ENCODE results near the gene ANGPTL4.
"Not testable (repeated sequence)": the region's sequence is repeated elsewhere in the genome, so short reads cannot be mapped to it uniquely, and the experiment has no call there.

Gene ANGPTL4

DNA sequence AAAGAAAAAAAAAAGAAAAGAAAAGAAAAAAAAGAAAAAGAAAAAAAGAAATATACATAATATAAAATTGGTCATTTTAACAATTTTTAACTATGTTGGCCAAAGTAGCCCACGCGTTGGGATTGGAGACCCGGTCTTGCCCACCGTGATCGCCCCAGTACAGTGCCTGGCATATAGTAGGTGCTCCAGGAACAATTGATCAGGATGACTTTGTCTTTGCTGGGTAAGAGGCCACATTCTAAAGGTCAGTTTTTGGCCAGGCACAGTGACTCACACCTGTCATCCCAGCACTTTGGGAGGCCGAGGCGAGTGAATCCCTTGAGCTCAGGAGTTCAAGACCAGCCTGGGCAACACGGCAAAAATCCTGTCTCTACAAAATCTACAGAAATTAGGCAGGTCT lies 3.8 kb upstream of the ANGPTL4 start:
- in situ Hi-C loops (cut with HindIII; ENCODE audit: low sequenced_read_pairs), result no loop called here

DNA sequence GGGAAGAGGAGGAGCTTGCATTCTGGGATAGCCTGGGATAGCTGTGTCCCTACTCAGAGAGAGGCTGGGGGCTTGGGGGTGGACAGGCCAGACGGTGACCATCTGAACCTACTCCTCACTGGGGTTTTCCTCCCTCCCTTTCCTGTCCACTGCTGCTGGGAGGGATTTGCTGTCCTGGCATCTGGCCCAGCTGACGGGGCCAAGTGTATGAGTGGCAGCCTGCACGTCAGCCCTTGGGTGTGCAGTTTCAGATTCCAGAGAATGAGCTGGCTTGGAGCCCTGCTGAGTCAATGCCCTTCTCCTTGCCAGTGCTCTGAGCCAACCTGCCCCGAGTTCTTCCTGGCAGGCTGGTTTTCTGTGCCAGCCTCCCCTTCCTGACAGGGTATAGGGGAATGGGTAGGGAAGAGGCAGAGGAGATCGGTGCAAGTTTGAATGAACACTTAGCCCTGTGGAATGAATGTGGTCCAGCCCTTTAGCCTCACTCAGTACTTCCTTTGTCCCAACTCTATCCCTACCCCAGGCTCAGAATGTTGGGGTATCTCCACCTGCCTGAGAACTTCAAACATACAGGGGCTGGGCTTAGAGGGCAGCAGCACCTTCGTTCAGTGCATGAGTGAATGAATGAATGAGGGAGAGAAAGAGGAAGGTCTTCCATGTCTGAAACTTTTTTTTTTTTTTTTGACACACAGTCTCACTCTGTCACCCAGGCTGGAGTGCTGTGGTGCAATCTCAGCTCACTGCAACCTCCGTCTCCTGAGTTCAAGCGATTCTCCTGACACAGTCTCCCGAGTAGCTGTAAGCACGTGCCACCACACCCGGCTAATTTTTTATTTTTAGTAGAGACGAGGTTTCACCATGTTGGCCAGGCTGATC lies 1.8 kb upstream of the ANGPTL4 start:
- in situ Hi-C loops (cut with HindIII; ENCODE audit: low sequenced_read_pairs), result no loop called here

DNA sequence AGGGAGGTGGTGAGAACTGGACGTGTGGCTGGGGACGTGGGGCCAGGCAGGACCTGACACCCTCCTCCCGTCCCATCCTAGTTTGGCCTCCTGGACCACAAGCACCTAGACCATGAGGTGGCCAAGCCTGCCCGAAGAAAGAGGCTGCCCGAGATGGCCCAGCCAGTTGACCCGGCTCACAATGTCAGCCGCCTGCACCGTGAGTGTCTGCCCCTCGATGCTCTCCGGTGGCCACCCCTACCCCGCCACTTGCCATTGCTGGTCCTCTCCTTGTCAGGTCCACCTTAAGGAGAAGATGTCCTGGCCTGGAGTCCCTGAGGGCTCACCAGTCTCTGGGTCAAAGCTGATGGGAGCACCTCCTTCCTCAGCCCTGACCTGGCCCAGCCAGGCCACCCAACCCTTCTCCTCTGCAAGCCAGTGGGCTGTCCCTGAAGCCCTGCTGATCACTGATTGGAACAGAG lies 2.2 kb downstream of the ANGPTL4 start:
- in situ Hi-C loops (cut with HindIII; ENCODE audit: low sequenced_read_pairs), result no loop called here

DNA sequence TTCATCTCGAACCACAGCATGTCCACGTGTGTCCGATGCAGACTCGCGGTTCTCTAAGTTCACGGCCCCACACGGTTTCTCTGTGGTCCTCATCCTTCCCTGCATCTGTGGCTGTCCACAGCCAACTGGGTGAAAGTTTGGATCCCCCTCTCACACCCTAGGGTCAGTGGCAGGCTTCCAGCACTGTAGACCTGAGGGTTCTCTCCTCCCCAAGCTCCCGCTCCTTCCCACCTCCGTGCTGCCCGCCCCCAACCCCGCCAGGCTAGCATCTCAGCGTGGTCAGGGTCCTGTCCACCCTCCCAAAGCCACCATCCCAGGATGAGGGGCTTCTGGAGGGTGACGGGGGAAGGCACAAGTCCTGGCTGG lies 3.0 kb downstream of the ANGPTL4 start:
- in situ Hi-C loops (cut with HindIII; ENCODE audit: low sequenced_read_pairs), result no loop called here

DNA sequence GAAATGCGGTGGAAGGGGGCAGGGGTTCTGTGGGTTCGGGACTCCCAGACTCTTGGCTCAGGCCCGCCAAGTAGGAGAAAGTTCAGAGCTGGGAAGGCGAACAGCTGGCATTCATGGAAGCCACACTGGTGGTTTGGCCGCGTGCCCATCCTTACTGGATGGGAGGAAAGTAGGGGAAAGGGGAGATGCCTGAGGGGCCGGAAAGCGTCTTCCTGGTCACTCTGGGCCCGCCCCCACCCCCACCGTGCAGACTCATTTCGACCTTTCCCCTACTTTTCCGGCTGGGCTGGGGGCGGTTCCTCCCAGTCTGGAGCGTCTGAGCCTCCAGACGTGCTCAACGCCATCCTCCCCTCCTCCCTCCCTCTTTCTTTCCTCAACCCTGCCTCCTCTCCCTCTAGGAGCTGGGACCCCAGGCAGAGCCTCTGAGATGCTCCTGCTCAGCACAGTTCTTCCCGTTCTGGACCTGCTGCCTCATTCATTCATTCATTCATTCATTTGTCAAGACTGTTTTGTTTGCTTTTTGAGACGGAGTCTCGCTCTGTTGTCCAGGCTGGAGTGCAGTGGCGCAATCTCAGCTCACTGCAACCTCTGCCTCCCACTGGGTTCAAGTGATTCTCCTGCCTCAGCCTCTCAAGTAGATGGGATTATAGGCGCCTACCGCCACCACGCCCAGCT lies 3.5 kb downstream of the ANGPTL4 start:
- in situ Hi-C loops (cut with HindIII; ENCODE audit: low sequenced_read_pairs), result no loop called here

DNA sequence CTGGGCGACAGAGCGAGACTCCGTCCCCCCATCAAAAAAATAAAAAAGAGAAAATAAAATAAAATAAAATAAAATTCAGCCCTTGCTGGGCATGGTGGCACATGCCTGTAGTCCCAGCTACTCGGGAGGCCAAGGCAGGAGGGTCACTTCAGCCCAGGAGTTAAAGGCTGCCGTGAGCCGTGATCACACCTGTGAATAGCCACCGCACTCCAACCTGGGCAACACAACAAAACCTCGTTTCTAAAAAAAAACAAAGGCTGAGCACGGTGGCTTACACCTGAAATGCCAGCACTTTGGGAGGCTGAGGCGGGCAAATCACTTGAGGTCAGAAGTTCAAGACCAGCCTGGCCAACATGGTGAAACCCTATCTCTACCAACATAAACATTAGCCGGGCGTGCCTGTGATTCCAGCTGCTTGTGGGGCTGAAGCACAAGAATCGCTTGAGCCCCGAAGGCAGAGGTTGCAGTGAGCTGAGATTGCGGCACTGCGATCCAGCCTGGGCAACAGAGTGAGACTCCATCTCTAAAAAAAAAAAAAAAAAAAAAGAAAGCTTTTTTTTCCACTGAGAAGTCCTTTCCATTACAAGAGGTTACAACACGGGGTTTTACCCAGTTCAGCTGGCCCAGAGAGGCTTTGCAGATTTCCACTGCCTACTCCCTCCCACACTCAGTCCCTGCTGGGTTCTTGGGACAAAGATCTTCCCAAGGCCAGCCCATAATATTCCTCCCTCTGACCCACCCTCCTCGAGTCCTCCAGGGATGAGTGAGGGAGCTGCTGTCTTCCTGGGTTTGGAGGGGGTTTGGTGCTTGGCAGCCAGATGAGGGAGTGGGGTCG lies 6.4 kb downstream of the ANGPTL4 start:
- in situ Hi-C loops (cut with HindIII; ENCODE audit: low sequenced_read_pairs), result no loop called here

DNA sequence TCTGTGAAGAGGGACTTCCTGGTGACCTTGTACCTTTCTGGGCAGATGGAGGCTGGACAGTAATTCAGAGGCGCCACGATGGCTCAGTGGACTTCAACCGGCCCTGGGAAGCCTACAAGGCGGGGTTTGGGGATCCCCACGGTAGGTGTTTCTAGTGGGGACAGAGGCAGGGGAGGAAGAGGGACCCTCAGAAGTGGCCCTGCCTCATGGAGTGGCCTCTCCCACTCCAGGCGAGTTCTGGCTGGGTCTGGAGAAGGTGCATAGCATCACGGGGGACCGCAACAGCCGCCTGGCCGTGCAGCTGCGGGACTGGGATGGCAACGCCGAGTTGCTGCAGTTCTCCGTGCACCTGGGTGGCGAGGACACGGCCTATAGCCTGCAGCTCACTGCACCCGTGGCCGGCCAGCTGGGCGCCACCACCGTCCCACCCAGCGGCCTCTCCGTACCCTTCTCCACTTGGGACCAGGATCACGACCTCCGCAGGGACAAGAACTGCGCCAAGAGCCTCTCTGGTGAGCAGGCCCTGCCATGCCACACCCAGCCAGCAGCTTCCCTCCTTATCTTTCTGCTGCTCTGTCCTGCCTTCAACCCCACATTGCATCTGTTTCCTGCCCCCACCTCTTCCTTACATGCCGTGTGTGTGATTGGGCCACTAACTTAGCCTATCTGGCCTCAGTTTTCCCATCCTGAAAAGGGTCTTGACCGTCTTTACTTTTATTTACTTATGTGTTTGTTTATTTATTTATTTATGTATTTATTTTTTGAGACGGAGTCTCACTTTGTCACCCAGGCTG lies 7.3 kb downstream of the ANGPTL4 start:
- in situ Hi-C loops (cut with HindIII; ENCODE audit: low sequenced_read_pairs), result no loop called here

DNA sequence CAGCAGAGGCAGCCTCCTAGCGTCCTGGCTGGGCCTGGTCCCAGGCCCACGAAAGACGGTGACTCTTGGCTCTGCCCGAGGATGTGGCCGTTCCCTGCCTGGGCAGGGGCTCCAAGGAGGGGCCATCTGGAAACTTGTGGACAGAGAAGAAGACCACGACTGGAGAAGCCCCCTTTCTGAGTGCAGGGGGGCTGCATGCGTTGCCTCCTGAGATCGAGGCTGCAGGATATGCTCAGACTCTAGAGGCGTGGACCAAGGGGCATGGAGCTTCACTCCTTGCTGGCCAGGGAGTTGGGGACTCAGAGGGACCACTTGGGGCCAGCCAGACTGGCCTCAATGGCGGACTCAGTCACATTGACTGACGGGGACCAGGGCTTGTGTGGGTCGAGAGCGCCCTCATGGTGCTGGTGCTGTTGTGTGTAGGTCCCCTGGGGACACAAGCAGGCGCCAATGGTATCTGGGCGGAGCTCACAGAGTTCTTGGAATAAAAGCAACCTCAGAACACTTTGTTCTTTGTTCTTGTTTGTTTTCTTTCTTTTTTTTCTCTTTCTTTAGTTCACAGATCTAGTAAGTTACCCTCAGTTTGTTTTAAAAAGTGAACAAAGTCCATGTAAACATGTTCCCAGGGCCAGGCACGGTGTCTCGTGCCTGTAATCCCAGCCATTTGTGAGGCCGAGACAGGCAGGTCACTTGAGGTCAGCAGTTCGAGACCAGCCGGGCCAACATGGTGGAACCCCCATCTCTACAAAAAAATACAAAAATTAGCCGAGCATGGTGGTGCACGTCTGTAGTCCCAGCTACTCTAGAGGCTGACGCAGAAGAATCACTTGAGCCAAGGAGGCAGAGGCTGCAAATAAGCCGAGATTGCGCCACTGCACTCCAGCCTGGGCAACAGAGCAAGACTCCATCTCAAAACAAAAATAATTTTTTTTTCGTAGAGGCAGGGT lies 10.2 kb downstream of the ANGPTL4 start:
- in situ Hi-C loops (cut with HindIII; ENCODE audit: low sequenced_read_pairs), result no loop called here

DNA sequence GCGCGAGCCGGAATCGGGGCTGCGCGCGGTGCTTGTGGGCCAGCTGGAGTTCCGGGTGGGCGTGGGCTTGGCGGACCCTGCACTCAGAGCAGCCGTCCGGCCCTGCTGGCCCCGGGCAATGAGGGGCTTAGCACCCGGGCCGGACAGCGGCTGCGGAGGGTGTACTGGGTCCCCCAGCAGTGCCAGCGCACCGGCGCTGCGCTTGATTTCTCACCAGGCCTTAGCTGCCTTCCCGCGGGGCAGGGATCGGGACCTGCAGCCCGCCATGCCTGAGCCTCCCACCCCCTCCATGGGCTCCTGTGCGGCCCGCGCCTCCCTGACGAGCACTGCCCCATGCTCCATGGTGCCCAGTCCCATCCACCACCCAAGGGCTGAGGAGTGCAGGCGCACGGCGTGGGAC lies 11.8 kb downstream of the ANGPTL4 start:
- in situ Hi-C loops (cut with HindIII; ENCODE audit: low sequenced_read_pairs), result not testable (repeated sequence)

DNA sequence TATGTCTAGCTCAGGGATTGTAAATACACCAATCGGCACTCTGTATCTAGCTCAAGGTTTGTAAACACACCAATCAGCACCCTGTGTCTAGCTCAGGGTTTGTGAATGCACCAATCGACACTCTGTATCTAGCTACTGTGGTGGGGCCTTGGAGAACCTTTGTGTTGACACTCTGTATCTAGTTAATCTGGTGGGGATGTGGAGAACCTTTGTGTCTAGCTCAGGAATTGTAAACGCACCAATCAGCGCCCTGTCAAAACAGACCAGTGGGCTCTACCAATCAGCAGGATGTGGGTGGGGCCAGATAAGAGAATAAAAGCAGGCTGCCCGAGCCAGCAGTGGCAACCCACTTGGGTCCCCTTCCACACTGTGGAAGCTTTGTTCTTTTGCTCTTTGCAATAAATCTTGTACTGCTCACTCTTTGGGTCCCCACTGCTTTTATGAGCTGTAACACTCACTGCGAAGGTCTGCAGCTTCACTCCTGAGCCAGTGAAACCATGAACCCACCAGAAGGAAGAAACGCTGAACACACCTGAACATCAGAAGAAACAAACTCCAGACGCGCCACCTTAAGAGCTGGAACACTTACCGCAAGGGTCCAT lies 12.5 kb downstream of the ANGPTL4 start:
- in situ Hi-C loops (cut with HindIII; ENCODE audit: low sequenced_read_pairs), result not testable (repeated sequence)

DNA sequence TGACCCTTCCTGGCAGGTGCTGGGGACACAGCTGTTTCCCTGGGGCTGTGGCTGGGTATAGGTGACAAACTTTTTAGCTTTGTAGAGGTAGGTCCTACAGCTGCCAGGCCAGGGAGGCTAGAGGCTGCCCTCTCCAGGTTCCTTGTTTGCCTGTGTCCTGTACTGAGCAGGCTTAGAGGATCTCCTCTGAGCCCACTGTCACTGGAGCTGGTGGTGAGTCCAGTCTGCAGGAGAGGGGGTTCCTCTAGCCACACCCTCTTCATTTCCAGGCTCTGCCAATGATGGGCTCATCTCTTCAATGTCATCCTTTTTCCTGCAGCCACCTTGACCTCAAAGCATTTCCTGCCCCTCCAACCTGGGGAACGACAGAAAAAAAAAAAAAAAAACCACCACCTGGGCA lies 13.6 kb downstream of the ANGPTL4 start:
- in situ Hi-C loops (cut with HindIII; ENCODE audit: low sequenced_read_pairs), result no loop called here

DNA sequence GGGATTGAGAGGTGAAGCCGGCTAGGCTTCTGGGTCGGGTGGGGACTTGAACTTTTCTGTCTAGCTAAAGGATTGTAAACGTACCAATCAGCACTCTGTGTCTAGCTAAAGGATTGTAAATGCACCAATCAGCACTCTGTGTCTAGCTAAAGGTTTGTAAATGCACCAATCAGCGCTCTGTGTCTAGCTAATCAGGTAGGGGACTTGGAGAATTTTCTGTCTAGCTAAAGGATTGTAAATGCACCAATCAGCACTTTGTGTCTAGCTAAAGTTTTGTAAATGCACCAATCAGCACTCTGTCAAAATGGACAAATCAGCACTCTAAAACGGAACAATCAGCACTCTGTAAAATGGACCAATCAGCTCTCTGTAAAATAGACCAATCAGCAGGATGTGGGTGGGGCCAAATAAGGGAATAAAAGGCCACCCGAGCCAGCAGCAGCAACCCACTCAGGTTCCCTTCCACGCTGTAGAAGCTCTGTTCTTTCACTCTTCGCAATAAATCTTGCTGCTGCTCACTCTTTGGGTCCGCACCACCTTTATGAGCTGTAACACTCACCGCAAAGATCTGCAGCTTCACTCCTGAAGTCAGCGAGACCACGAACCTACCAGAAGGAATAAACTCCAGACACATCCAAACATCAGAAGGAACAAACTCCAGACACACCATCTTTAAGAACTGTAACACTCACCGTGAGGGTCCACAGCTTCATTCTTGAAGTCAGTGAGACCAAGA lies 15.4 kb downstream of the ANGPTL4 start:
- in situ Hi-C loops (cut with HindIII; ENCODE audit: low sequenced_read_pairs), result not testable (repeated sequence)

DNA sequence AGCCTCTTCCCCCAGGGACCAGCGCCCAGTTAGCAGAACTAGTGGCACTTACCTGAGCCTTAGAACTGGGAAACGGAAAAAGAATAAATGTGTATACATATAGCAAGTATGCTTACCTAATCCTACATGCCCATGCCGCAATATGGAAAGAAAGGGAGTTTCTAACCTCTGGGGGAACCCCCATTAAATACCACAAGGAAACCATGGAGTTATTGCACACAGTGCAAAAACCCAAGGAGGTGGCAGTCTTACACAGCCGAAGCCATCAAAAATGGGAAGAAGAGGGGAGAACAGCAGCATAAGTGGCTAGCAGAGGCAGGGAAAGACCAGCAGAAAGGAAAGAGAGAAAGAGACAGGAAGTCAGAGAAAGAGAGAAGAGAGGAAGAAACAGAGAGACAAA lies 20.6 kb downstream of the ANGPTL4 start:
- in situ Hi-C loops (cut with HindIII; ENCODE audit: low sequenced_read_pairs), result not testable (repeated sequence)

DNA sequence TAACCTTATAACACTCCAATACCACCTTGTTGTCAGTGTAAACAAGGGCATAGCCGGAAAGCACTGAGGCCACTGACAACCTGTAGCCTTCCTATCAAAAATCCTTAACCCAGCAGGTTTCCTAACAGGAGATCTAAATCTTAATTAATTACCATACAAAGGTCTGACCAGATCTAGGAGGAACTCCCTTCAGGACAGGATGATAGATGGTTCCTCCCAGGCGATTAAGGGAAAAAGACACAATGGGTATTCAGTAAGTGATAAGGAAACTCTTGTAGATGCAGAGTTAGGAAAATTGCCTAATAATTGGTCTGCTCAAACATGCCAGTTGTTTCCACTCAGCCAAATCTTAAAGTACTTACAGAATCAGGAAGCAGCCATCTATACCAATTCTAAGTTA lies 21.1 kb downstream of the ANGPTL4 start:
- in situ Hi-C loops (cut with HindIII; ENCODE audit: low sequenced_read_pairs), result not testable (repeated sequence)

DNA sequence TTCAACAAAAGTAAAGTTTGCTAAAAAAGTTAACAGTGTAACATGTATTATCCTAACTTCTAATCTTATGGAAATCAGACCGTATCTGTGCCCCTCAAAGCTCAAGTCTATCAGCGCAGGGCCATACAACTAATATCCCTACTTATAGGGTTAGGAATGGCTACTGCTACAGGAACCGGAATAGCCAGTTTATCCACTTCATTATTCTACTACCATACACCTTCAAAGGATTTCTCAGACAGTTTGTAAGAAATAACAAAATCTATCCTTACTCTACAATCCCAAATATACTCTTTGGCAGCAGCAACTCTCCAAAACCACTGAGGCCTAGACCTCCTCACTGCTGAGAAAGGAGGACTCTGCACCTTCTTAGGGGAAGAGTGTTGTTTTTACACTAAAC lies 21.6 kb downstream of the ANGPTL4 start:
- in situ Hi-C loops (cut with HindIII; ENCODE audit: low sequenced_read_pairs), result not testable (repeated sequence)

DNA sequence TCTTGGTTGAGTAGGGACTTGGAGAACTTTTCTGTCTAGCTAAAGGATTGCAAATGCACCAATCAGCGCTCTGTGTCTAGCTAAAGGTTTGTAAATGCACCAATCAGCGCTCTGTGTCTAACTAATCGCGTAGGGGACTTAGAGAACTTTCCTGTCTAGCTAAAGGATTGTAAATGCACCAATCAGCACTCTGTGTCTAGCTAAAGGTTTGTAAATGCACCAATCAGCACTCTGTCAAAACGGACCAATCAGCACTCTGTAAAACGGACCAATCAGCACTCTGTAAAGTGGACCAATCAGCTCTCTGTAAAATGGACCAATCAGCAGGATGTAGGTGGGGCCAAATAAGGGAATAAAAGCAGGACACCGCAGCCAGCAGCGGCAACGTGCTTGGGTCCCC lies 22.5 kb downstream of the ANGPTL4 start:
- in situ Hi-C loops (cut with HindIII; ENCODE audit: low sequenced_read_pairs), result not testable (repeated sequence)

DNA sequence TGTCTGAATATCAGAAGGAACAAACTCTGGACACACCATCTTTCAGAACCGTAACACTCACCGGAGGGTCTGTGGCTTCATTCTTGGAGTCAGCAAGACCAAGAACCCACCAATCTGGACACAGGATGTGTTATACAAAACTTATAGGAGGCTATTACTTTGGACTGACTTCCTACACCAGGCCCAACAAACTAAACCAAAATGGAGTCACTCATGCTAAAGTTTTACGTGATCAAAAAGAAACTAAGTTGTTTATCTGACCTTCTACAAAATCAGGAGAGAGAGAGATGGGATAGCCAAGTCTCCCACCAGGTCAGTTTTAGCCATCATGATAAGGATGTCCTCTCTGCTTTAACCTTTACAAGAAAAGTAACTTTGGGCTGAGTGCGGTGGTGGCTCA lies 23.0 kb downstream of the ANGPTL4 start:
- in situ Hi-C loops (cut with HindIII; ENCODE audit: low sequenced_read_pairs), result no loop called here

Measured in DLD1 (cell line).